Measurements from ENCODE around the gene ERO1B.

DNA sequence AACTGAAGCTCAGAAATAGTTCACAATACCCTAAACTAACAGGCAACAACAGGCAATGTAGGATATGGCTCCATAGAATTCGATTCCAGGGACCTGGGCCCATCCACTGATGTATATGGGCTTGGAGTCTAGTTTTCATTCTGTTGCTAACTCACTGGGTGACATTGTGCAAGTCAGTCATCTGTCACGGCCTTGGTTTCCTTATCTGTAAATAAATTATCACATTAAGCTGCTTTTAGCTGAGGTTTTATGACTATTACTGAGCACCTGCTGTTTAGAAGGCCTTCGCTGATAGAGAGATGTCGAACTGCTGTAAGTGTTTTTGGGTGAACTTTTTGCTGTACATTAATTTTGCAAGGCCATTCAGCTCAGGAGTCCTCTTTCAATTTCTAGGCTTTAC is 22.9 kb upstream of the ERO1B start:
- no peak for TF ChIP-seq CTCF (IDR thresholded peaks at IDR 0.05)
- no peak for TF ChIP-seq TCF12 (IDR thresholded peaks at IDR 0.05)
- TF ChIP-seq FOXM1 (IDR thresholded peaks at IDR 0.05; ENCODE audit: low read depth): no peak
- no peak for TF ChIP-seq NRF1 (IDR thresholded peaks at IDR 0.05; ENCODE audit: low read depth, low read length)
- TF ChIP-seq GABPA (IDR thresholded peaks at IDR 0.05; ENCODE audit: low read depth): no peak
- no peak for TF ChIP-seq EP300 (IDR thresholded peaks at IDR 0.05; ENCODE audit: borderline replicate concordance in 1 of 2, low read depth in 1 of 2, low read length in 1 of 2)
- no peak for TF ChIP-seq RAD21 (IDR thresholded peaks at IDR 0.05; ENCODE audit: low read length)
- no peak for TF ChIP-seq RCOR1 (IDR thresholded peaks at IDR 0.05; ENCODE audit: low read length)
- no peak for TF ChIP-seq RFX5 (IDR thresholded peaks at IDR 0.05; ENCODE audit: low read length)

Measured in SK-N-SH (cell line).